Activated naive CD8-positive, alpha-beta T cell treated with anti-CD3 and anti-CD28 coated beads for 36 hours (primary cell): Measurements from ENCODE around the gene AGAP4. TPM values are rescaled to one million over a fixed set of nuclear protein-coding genes. Genes with fewer than 3 reads are reported as not detected.
"Not testable (repeated sequence)": the region's sequence is repeated elsewhere in the genome, so short reads cannot be mapped to it uniquely, and the experiment has no call there.

Experiments used
- DNase-seq: peaks from one replicate; pipeline ENCODE4 v3.0.0; 2021
- H3K27ac Mint-ChIP-seq: one replicate; pipeline ENCODE4 v1.8.0; 2022; ENCODE audit warnings: mild to moderate bottlenecking, moderate library complexity, mixed read lengths
- H3K27me3 Mint-ChIP-seq: one replicate; pipeline ENCODE4 v1.8.0; 2022; ENCODE audit warnings: mild to moderate bottlenecking, mixed read lengths
- H3K36me3 Mint-ChIP-seq: one replicate; pipeline ENCODE4 v1.8.0; 2021; ENCODE audit warnings: mild to moderate bottlenecking, mixed read lengths
- H3K4me1 Mint-ChIP-seq: one replicate; pipeline ENCODE4 v1.8.0; 2021; ENCODE audit warnings: mixed read lengths
- H3K4me3 Mint-ChIP-seq: one replicate; pipeline ENCODE4 v1.8.0; 2022; ENCODE audit warnings: mild to moderate bottlenecking, moderate library complexity, mixed read lengths
- H3K9me3 Mint-ChIP-seq: one replicate; pipeline ENCODE4 v1.8.0; 2022; ENCODE audit warnings: mixed read lengths
- total RNA-seq, 2 experiments: library from RNA; stranded (reverse); gene quantifications; one replicate each; pipeline ENCODE4 v1.2.3, GENCODE V29; 2021

AGAP4 gene
- total RNA-seq: 10 to 100 TPM; 11.0 to 16.2 TPM

DNA sequence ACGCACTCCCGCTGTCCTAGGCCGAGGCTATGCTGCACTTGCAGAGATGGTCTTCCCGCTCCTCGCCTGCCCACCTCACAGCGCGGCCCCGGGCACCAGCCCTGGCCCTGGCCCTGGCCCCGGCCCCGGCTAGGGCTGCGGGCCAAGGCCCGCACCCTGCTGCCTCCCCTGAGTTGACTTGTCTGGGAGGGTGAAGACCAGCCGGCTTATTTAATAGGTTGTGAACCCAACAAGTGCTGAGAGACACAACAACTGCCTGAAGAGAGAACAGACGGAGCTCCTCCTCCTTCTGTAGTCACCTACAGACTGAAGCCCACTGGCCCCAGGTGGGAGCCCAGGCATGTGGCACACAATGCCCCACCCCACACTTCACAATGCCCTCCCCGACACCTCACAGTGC is at the start of gene AGAP4:
Gene AGAP4, minus strand, starts transcription at position 101 of the 400 bp plus-strand sequence. CDS start 153 bp downstream, outside the sequence.
- DNase-seq, H3K4me3 Mint-ChIP-seq, H3K4me1 Mint-ChIP-seq, H3K27me3 Mint-ChIP-seq, H3K9me3 Mint-ChIP-seq, H3K36me3 Mint-ChIP-seq, H3K27ac Mint-ChIP-seq: not testable (repeated sequence)

DNA sequence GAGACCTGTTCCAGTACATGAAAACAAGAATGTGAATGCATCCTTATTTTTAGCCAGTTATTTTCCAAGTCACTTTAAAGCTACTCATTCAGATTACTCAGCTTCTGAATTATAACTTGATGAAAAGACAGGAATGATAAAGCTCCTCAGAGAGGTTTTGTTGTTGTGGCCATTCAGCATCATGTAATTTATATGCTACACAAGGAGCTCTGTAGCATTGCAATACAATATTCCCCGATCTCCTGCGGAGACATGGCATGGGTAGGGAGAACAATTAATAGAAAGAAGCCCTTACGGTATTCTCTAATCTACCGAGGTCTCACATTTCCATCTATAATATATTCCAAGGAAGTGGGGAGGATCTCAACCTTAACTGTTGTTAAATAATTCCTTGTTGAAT is 43.4 kb upstream of the AGAP4 start:
- not testable (repeated sequence) for DNase-seq, H3K36me3 Mint-ChIP-seq, H3K4me1 Mint-ChIP-seq, H3K27me3 Mint-ChIP-seq, H3K27ac Mint-ChIP-seq, H3K4me3 Mint-ChIP-seq, H3K9me3 Mint-ChIP-seq

DNA sequence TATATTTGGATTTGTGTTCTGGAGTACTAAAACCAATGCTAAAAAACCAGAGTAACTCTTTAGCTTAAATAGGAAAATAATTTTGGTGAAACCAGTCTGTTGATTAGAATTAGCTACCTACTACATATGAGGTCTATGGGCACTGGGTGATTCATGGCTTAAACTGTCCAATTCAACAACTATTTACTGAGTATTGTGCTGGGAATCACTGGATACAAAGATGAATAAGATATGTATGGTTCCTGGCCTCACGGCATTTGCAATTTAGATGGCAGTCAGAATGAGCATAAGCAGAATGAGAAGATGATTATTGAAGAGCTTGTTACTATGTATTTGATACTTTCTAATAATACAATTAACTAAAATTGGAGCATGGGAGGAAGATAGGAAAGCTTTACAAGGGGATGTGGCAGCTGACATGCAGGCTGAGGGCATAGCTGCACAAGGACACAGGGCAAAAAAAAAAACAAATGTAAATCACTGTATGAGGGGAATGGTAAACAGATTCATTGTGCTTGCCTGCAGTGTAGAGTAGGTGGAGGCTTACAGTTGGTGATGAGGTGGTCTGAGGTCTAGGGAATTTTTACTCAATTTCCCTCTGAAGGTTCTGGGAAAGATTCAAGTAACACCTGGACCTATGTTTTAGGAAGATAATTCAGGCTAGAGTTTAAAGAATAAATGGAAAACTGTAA is 42.4 kb upstream of the AGAP4 start:
- not testable (repeated sequence) for H3K4me3 Mint-ChIP-seq, H3K4me1 Mint-ChIP-seq, DNase-seq, H3K27me3 Mint-ChIP-seq, H3K36me3 Mint-ChIP-seq, H3K9me3 Mint-ChIP-seq, H3K27ac Mint-ChIP-seq

DNA sequence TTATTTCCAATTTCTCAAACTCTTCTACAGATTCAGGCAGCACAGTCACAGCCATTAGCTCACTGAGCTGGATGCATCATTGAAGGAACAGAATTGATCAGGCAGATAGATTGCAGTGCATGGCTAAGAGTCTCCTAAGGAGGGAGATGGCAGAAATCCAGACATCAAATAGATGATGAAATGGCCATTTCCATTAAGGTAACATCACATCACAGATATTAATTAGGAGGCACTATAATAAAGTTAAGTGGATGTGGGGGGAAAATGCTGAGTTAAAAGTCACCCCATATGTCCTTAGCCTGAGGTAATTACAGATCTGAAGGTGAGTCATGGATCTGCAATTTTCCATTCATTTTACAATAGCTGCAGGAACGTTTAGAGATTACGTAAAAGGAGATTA is 35.6 kb upstream of the AGAP4 start:
- not testable (repeated sequence) for H3K27me3 Mint-ChIP-seq, DNase-seq, H3K36me3 Mint-ChIP-seq, H3K4me3 Mint-ChIP-seq, H3K27ac Mint-ChIP-seq, H3K4me1 Mint-ChIP-seq, H3K9me3 Mint-ChIP-seq

DNA sequence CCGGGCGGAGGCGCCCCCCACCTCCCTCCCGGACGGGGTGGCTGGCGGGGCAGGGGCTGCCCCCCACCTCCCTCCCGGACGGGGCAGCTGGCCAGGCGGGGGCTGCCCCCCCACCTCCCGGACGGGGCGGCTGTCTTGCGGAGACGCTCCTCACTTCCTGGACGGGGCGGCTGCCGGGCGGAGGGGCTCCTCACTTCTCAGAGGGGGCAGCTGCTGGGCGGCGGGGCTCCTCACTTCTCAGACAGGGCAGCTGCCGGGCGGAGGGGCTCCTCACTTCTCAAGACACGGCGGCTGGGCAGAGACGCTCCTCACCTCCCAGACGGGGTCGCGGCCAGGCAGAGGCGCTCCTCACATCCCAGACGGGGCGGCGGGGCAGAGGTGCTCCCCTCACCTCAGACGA is 18.1 kb upstream of the AGAP4 start:
- peaks cover 11% of the 10 kb centered on the region for H3K36me3 Mint-ChIP-seq

DNA sequence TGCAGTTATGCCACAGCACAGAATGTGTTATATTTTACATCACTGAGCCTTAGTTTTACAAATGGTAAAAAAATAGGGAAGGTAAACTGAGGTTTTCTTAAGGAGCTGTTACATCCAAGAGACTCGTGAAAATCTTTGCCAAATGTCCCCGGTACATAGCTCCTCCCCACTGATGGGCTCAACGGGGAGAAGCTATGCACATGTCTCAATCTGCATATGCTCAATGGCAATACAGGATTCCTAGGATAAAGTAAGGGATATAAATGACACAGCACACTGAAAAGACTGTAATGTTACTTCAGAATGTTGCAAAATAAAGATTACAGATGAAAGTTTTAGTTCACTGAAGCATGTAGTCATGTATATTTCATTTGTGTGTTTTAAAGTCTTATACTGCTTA is 17.0 kb upstream of the AGAP4 start:
- H3K4me1 Mint-ChIP-seq, DNase-seq, H3K36me3 Mint-ChIP-seq, H3K9me3 Mint-ChIP-seq, H3K27me3 Mint-ChIP-seq, H3K4me3 Mint-ChIP-seq, H3K27ac Mint-ChIP-seq: not testable (repeated sequence)

More for the DNA sequence above, 18.1 kb upstream of the AGAP4 start:
- H3K27ac Mint-ChIP-seq, H3K9me3 Mint-ChIP-seq, DNase-seq, H3K27me3 Mint-ChIP-seq, H3K4me1 Mint-ChIP-seq, H3K4me3 Mint-ChIP-seq: not testable (repeated sequence)

DNA sequence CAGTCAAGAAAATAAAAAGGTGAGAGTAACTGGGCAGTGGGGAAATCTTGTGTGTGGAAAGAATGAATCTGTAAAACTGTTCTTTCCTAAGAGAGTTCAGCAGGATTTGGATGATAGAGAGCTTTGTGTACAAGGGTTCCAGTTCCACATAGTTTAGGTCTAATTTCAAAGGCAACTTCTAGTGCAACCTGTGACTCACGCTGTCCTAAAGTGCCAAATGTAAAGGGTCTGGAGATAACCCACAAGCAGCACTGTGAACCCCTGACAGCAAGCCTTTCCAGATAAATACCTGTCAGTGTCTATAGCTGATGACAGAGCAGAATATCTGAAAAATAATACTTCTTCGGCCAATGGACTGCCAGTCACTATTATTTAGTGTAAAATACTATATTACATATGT is 16.3 kb upstream of the AGAP4 start:
- not testable (repeated sequence) for H3K27ac Mint-ChIP-seq, DNase-seq, H3K4me3 Mint-ChIP-seq, H3K36me3 Mint-ChIP-seq, H3K27me3 Mint-ChIP-seq, H3K4me1 Mint-ChIP-seq, H3K9me3 Mint-ChIP-seq

DNA sequence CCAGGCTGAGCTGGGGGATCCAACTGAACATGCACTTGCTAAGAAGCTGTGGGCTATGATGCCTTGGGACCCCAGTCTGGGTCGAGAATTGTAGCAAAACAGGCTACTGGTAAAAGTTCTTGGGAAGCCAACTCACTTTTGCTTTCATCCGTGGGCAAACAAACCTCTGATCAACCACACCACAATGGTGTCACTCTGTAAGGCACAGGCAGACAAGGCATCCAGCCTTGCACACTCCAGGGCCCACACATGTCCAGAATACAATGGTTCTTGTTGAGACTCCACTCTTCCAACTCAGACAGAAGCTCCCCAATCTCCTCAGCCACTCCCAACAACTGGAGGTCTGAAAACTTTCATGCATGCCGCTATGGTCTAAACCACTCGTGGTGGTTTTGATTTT is 10.6 kb upstream of the AGAP4 start:
- H3K9me3 Mint-ChIP-seq, H3K4me3 Mint-ChIP-seq, H3K27ac Mint-ChIP-seq, H3K4me1 Mint-ChIP-seq, H3K27me3 Mint-ChIP-seq, DNase-seq, H3K36me3 Mint-ChIP-seq: not testable (repeated sequence)

DNA sequence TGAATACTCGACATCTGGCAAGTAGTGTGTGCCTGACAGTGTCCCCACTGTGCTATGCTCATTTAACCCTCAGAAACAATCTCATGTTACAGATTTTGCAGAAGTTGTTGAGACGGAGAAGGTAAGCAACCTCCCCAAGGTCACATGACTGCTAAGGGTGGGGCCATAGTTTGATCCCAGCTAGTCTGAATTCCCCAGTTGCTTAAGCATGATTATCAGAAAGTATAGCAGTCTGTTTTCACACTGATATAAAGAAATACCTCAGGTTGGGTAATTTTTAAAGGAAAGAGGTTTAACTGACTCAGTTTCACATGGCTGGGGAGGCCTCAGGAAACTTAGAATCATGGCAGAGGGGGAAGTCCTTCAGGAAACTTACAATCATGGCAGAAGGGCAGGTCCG is 1.2 kb upstream of the AGAP4 start:
- not testable (repeated sequence) for H3K9me3 Mint-ChIP-seq, H3K4me3 Mint-ChIP-seq, DNase-seq, H3K4me1 Mint-ChIP-seq, H3K27me3 Mint-ChIP-seq, H3K27ac Mint-ChIP-seq, H3K36me3 Mint-ChIP-seq

DNA sequence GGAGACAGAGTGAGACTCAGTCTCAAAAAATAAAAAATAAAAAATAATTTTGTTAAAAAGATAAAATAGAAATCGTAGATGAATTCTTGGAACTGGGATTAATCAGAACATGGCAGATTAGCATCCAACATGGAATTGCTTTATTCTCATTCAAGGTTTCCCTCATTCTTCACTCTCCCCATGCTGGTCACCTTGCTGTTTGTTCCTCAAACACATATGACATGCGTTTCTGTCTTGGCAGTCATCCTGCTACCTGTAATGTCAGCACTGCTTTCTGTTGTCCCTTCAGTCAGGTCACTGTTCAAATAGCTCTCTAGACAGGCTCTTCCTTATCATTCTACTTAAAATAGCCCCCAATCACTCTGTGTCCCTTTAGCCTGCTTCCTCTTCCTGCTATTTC is 24.4 kb downstream of the AGAP4 start:
- H3K27ac Mint-ChIP-seq, DNase-seq, H3K4me1 Mint-ChIP-seq, H3K27me3 Mint-ChIP-seq, H3K9me3 Mint-ChIP-seq, H3K4me3 Mint-ChIP-seq, H3K36me3 Mint-ChIP-seq: not testable (repeated sequence)

DNA sequence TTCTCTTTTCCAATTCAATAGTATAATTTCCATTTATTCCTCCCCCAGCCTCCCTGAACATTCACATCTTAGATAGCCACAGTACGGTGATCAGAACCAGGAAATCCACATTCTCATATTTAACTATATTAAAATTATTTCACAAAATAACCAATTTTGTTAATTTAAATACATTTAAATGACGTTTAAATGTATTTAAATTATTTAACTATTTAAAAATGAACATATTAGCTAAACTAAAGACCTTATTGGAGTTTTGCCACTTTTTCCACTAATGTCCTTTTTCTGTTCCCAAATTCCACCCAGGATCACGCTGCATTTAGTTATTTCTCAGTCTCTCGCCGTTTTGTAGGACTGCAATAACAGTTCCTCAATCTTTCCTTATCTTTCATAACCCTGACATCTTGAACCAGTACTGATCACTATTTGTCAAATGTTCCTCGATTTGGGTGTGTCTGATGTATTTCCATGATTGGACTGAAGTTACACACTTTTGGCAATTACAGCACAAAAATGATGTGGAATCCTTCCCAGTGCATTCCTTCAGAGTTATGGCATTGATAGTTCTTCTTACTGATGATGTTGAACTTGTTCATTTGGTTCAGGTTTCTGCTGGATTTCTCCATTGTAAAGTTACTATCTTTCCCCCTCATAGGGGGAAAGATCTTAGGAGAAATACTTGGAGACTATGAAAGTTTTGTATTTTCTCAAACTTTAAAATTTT is 27.0 kb downstream of the AGAP4 start:
- H3K4me1 Mint-ChIP-seq, H3K36me3 Mint-ChIP-seq, DNase-seq, H3K4me3 Mint-ChIP-seq, H3K27me3 Mint-ChIP-seq, H3K9me3 Mint-ChIP-seq, H3K27ac Mint-ChIP-seq: not testable (repeated sequence)

DNA sequence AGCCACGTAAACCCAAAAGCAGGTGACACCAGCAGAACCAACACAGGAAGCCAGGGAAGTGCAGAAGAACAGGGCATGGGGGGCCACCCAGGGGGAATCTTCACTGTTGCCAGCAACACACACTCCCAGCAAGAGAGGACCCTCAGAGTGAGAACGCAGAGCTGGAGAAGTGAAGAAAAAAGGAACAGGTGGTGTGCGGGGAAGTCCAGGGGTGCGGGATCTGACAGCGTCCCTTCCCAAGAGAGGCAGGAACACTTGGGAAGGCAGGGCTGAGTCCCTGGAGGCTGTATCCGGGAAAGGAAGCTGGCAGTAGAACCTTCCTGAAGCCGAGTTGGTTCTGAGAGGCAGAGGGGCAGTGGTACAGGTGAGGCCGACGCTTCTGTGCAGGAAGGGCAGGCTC is 27.7 kb downstream of the AGAP4 start:
- no peak overlapping the region for H3K27ac Mint-ChIP-seq
- H3K36me3 Mint-ChIP-seq: no peaks in the 10 kb centered on the region
- no peaks in the 10 kb centered on the region for H3K9me3 Mint-ChIP-seq
- no peak for DNase-seq
- no peaks in the 10 kb centered on the region for H3K4me1 Mint-ChIP-seq
- H3K4me3 Mint-ChIP-seq: no peak overlapping the region
- H3K27me3 Mint-ChIP-seq: no peaks in the 10 kb centered on the region

DNA sequence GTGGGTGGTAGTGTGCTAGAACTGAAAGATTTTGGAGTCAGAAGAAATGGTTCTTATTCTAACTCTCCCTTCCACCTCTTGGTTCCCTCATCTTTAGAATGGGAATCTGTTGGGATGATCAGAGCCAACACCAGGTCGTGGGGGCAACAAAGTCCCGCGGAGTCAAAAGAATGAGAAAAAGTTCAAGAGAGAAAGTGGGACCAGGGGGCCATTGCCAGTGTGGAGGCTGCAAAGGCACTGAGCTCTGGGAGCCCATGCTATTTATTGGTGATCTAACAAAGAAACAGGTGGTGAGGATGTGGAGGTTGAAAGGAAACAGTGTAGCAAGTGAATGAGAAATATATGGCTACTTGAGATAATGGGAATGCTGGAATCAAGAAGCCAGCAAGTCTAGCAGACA is 29.4 kb downstream of the AGAP4 start:
- H3K27ac Mint-ChIP-seq: no peak overlapping the region
- no peak for DNase-seq
- H3K4me3 Mint-ChIP-seq: no peak overlapping the region
- no peaks in the 10 kb centered on the region for H3K36me3 Mint-ChIP-seq
- no peaks in the 10 kb centered on the region for H3K4me1 Mint-ChIP-seq
- no peaks in the 10 kb centered on the region for H3K9me3 Mint-ChIP-seq
- no peaks in the 10 kb centered on the region for H3K27me3 Mint-ChIP-seq

DNA sequence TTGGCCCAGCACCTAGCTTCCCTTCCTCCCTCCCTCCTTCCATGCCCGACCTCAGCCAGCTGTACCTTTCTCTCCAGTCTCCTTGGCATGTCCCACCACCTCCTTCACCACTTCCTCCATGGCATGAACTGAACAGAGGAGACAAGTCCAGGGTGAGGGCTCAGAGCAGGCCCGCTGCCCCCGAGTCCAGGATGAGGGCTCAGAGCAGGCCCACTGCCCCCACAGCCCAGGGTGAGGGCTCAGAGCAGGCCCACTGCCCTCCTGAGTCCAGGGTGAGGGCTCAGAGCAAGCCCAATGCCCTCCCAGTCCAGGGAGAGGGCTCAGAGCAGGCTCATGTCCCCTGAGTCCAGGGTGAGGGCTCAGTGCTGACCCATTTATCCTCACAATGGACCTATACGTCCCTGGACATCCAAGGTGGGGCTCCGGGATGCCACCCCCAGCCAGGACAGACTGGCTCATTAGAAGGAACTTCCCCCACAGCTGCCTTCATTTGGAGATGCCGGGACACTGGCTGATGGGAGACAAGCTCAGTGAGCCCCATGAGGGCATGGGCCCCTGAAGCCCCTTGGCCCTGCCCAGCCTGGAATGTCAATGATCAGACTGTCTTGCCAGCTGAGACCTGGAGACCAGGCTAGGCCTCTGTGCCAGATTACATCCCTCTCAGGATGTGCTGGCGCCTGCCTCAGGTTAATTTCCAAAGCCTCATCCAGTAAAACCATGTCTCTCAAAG is 30.0 kb downstream of the AGAP4 start:
- DNase-seq: no peak
- no peaks in the 10 kb centered on the region for H3K4me1 Mint-ChIP-seq
- H3K9me3 Mint-ChIP-seq: no peaks in the 10 kb centered on the region
- H3K4me3 Mint-ChIP-seq: no peak overlapping the region
- no peaks in the 10 kb centered on the region for H3K27me3 Mint-ChIP-seq
- no peaks in the 10 kb centered on the region for H3K36me3 Mint-ChIP-seq
- no peak overlapping the region for H3K27ac Mint-ChIP-seq

DNA sequence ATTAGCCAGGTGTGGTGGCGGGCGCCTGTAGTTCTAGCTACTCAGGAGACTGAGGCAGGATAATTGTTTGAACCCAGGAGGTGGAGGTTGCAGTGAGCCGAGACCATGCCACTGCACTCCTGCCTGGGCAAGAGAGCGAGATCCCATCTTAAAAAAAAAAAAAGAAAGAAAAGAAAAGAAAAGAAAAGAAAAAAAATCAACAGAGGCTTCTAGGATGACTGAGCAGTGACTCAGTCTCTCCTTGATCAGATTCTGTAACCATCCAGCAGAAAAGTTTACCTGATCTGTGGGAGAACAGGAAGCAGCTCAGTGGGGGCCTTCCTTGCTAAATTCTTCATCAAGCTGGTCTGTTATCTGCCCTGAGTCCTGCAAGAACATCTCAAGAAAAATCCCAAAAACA is 33.2 kb downstream of the AGAP4 start:
- not testable (repeated sequence) for H3K9me3 Mint-ChIP-seq, H3K36me3 Mint-ChIP-seq, H3K27me3 Mint-ChIP-seq, H3K4me3 Mint-ChIP-seq, H3K4me1 Mint-ChIP-seq, DNase-seq, H3K27ac Mint-ChIP-seq

DNA sequence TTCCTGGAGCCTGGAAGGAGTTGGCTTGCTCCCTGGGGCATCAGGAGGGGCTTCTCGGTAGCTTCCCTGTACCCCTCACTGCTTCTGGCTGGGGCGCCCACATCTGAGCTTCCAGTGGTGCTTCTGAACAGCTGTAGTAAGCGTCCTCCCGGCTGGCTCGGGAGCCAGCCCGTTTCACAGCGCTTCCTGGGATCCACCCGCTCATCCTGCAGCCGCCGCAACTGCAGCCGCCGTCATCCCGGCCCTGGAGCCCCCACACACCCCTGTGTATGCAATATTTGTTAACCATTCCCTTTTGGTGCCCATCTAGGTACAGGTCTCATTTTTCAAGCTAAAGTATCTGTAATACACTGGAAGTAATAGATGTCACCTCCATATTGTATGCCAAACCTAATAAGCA is 34.3 kb downstream of the AGAP4 start:
- not testable (repeated sequence) for DNase-seq, H3K27me3 Mint-ChIP-seq, H3K9me3 Mint-ChIP-seq, H3K27ac Mint-ChIP-seq, H3K36me3 Mint-ChIP-seq, H3K4me1 Mint-ChIP-seq, H3K4me3 Mint-ChIP-seq
